Ectodermal cell (in vitro differentiated cells): ENCODE data around the gene RASSF8.
A peak's percentile ranks its signal among the peaks of the same experiment; 100 is the strongest.

Experiments
- H3K27ac ChIP-seq: 2 replicates; pipeline ENCODE4 v1.7.0; 2013; ENCODE audit warnings: mild to moderate bottlenecking, low read depth, low read length; ENCODE audit not compliant: insufficient read depth, poor library complexity, severe bottlenecking
- H3K27me3 ChIP-seq: 2 replicates; pipeline ENCODE4 v1.7.0; 2013; ENCODE audit warnings: mild to moderate bottlenecking, low read length; ENCODE audit not compliant: insufficient read depth, control insufficient read depth, poor library complexity, severe bottlenecking
- H3K36me3 ChIP-seq: one replicate; pipeline ENCODE4 v1.7.0; 2013; ENCODE audit warnings: low read length; ENCODE audit not compliant: control insufficient read depth, insufficient read depth
- H3K4me1 ChIP-seq: one replicate; pipeline ENCODE4 v1.7.0; 2013; ENCODE audit warnings: low read length; ENCODE audit not compliant: control insufficient read depth, insufficient read depth
- H3K4me3 ChIP-seq: 2 replicates; pipeline ENCODE4 v1.7.0; 2013; ENCODE audit warnings: low read depth, low read length, control low read depth; ENCODE audit not compliant: insufficient read depth
- H3K9me3 ChIP-seq: 2 replicates; pipeline ENCODE4 v1.7.0; 2013; ENCODE audit warnings: mild to moderate bottlenecking, low read length, moderate library complexity; ENCODE audit not compliant: control insufficient read depth
- WGBS, 2 experiments: methylation state at CpG; one replicate each; pipeline ENCODE4 v1.1.7; 2013; ENCODE audit warnings: missing lambda C conversion rate in 2 of 2; 5-methylcytosine and 5-hydroxymethylcytosine counted together

The RASSF8 gene

GRCh38 chr12:26000898-26001297 is 42.4 kb downstream of the RASSF8 start:
- 87 to 89% methylated on average over 3 to 4 of the region's 4 CpGs for whole genome bisulfite sequencing, 2 experiments
- H3K36me3 ChIP-seq: no peaks in the 10 kb centered on the region
- H3K4me1 ChIP-seq: peaks cover 8% of the 10 kb centered on the region
- H3K27ac ChIP-seq: no peak overlapping the region
- H3K9me3 ChIP-seq: no peaks in the 10 kb centered on the region
- no peaks in the 10 kb centered on the region for H3K27me3 ChIP-seq
- H3K4me3 ChIP-seq: no peak overlapping the region

- no peak overlapping the region for H3K4me3 ChIP-seq
- 93% methylated on average over 2 of the region's 2 CpGs for WGBS, 2 experiments
- H3K36me3 ChIP-seq: no peaks in the 10 kb centered on the region
- H3K4me1 ChIP-seq: peaks cover 6% of the 10 kb centered on the region
- H3K27ac ChIP-seq: no peak overlapping the region
- H3K9me3 ChIP-seq: no peaks in the 10 kb centered on the region
- no peaks in the 10 kb centered on the region for H3K27me3 ChIP-seq
Observed at GRCh38 chr12:26001530-26001929, 43.0 kb downstream of the RASSF8 start.

GRCh38 chr12:26003065-26003464 is 44.6 kb downstream of the RASSF8 start:
- WGBS, 2 experiments: 85 to 96% methylated on average over 1 of the region's 1 CpG
- Histone ChIP-seq H3K9me3 (no peaks in the 10 kb centered on the region), H3K4me1 (peaks cover 5% of the 10 kb centered on the region), H3K27me3 (no peaks in the 10 kb centered on the region), H3K36me3 (no peaks in the 10 kb centered on the region), H3K27ac (no peak overlapping the region), H3K4me3 (no peak overlapping the region)

GRCh38 chr12:26007566-26007965 is 49.1 kb downstream of the RASSF8 start:
- H3K27me3 ChIP-seq: no peaks in the 10 kb centered on the region
- H3K36me3 ChIP-seq: no peaks in the 10 kb centered on the region
- H3K27ac ChIP-seq: no peak overlapping the region
- H3K4me3 ChIP-seq: no peak overlapping the region
- H3K4me1 ChIP-seq: peaks cover 19% of the 10 kb centered on the region
- 75 to 100% methylated on average over 1 of the region's 1 CpG for WGBS, 2 experiments
- H3K9me3 ChIP-seq: no peaks in the 10 kb centered on the region

- Histone ChIP-seq H3K27ac (no peak overlapping the region), H3K9me3 (no peaks in the 10 kb centered on the region), H3K4me1 (peaks cover 19% of the 10 kb centered on the region), H3K4me3 (no peak overlapping the region), H3K27me3 (no peaks in the 10 kb centered on the region), H3K36me3 (no peaks in the 10 kb centered on the region)
- 91 to 96% methylated on average over 1 of the region's 1 CpG for WGBS, 2 experiments
Observed at GRCh38 chr12:26009593-26009992, 51.1 kb downstream of the RASSF8 start.

- H3K9me3 ChIP-seq: no peaks in the 10 kb centered on the region
- H3K36me3 ChIP-seq: no peaks in the 10 kb centered on the region
- H3K27ac ChIP-seq: peak overlapping the region; percentile 70
- peaks cover 25% of the 10 kb centered on the region for H3K4me1 ChIP-seq
- no peaks in the 10 kb centered on the region for H3K27me3 ChIP-seq
- 72 to 77% methylated on average over 5 to 6 of the region's 6 CpGs for WGBS, 2 experiments
- no peak overlapping the region for H3K4me3 ChIP-seq
Observed at GRCh38 chr12:26010293-26010821, 51.9 kb downstream of the RASSF8 start.

- Histone ChIP-seq H3K9me3 (no peaks in the 10 kb centered on the region), H3K4me3 (no peak overlapping the region), H3K4me1 (peaks cover 26% of the 10 kb centered on the region), H3K36me3 (no peaks in the 10 kb centered on the region), H3K27ac (no peak overlapping the region), H3K27me3 (no peaks in the 10 kb centered on the region)
- WGBS, 2 experiments: 92 to 96% methylated on average over 2 of the region's 2 CpGs
Observed at GRCh38 chr12:26011099-26011498, 52.6 kb downstream of the RASSF8 start.

- H3K27ac ChIP-seq: no peak overlapping the region
- H3K4me1 ChIP-seq: peaks cover 28% of the 10 kb centered on the region
- no peaks in the 10 kb centered on the region for H3K27me3 ChIP-seq
- 95% methylated on average over 6 of the region's 6 CpGs for WGBS, 2 experiments
- H3K4me3 ChIP-seq: no peak overlapping the region
- H3K9me3 ChIP-seq: no peaks in the 10 kb centered on the region
- no peaks in the 10 kb centered on the region for H3K36me3 ChIP-seq
Observed at GRCh38 chr12:26014085-26014484, 55.6 kb downstream of the RASSF8 start.

- H3K4me1 ChIP-seq: peaks cover 16% of the 10 kb centered on the region
- no peak overlapping the region for H3K4me3 ChIP-seq
- H3K36me3 ChIP-seq: no peaks in the 10 kb centered on the region
- H3K27ac ChIP-seq: no peak overlapping the region
- no peaks in the 10 kb centered on the region for H3K27me3 ChIP-seq
- WGBS, 2 experiments: 100% methylated on average over 1 of the region's 2 CpGs; no CpG with 5 or more reads in 1 of the 2 experiments
- H3K9me3 ChIP-seq: no peaks in the 10 kb centered on the region
Observed at GRCh38 chr12:26016516-26016915, 58.0 kb downstream of the RASSF8 start.

GRCh38 chr12:26017484-26018211 is 59.2 kb downstream of the RASSF8 start:
- H3K27me3 ChIP-seq: no peaks in the 10 kb centered on the region
- H3K4me1 ChIP-seq: peaks cover 21% of the 10 kb centered on the region
- WGBS, 2 experiments: 45 to 68% methylated on average over 2 to 4 of the region's 4 CpGs
- H3K9me3 ChIP-seq: no peaks in the 10 kb centered on the region
- no peak overlapping the region for H3K27ac ChIP-seq
- no peaks in the 10 kb centered on the region for H3K36me3 ChIP-seq
- H3K4me3 ChIP-seq: no peak overlapping the region
